GM21381 (cell line): ENCODE measurements around the gene DAB2IP.

Source experiments
- ATAC-seq: cut with Tn5 transposase; IDR thresholded peaks from one replicate; pipeline ENCODE4 v1.9.1; 2021; ENCODE audit warnings: mild to moderate bottlenecking, moderate library complexity; ENCODE audit not compliant: unreplicated experiment

DAB2IP gene

DNA sequence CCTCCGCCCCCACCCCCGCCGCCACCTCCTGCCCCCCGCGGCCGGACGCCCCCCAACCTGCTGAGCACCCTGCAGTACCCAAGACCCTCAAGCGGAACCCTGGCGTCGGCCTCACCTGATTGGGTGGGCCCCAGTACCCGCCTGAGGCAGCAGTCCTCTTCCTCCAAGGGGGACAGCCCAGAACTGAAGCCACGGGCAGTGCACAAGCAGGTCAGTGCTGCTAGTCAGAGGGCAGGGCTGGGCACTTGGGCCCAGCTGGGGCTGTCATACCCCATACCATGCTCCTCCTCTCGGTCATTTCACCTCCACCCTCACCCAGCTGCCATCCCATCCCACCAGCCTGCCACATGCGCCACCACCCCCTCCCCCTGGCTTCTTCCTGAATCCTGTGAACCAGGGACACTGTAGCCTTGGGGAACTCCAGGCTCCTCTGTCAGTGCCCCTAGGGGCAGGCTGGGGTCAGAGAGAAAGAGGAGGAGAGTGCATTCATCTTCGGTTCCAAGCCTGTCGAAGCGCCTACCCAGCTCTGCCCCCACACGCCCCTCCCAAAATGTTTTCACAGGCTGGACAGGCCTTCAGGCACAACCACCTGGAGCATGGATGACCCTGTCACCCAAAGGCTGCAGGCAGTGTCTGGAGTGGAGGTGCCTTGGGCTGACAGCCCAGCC is 122.0 kb downstream of the DAB2IP start:
- ATAC-seq = no peak

DNA sequence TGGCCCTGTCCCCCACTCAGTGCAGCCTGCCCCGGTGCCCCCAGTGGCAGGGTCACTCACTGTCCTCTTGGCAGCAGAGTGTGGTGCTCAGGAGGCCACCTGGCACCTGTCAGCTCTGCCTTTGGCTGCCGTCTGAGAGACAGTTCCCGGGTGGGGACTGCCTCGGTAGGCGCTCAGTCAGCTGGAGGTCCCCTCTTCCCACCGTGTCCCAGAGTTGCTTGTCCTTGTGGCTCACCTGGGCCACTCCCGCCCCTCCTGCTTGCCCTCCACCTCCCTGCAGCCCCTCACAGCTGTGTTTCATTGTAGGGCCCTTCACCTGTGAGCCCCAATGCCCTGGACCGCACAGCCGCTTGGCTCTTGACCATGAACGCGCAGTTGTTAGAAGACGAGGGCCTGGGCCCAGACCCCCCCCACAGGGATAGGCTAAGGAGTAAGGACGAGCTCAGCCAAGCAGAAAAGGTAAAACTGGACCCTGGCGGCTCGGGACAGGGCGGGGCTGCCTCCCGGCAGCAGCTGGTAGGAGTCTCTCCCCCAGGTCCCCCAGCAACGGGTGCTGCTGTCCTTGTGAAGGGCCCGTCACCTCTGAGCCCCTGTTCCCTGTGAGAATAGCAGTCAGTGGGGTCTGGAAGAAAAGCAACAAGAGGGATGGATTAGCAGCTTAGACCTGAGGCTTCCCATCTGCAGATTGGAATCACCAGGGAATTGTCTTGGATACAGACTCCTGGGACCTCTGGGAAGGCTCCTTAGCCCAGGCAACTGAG is 122.7 kb downstream of the DAB2IP start:
- no peak for ATAC-seq

DNA sequence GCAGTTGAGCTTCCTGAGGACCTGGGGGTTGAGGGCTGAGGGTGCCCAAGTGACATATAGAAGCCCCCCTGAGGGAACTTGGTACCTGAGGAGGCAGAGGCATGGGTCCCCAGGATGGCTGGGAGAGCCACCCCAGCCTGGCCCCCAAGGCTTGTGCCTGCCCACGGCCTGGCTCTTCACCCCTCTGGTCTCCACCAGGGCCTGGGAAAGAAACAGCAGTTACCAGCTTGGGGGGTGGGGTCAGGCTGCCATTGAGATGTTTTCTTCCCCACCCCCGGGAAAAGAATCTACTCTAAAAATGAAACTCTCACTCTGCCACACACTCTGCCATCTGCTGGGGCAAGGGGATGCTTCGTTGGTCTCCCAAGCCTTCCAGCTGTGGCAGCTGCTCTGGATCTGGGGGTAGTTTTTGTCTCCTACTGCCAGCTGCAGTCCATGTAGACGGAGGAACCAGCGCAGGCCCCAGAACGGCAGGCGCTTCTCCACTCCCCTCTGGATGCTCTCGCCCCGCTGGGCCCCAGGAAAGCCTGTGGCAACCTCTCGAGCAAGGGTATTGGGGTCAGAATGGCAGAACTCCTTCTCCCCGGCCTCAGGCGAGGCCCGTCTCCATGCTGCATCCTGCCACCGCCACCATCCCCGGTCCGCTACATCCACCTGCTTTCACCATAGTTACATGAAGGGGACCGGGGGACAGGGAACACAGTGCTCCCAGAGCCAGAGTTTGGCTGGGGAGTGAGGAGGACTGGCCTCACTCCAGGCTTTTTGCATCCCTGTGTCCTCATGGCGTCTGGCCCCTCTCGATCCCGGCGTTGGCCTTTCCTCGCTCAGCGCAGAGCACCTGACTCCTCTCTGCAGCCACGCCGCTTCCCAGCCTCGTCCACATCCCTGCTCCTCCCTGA is 123.5 kb downstream of the DAB2IP start:
- no peak for ATAC-seq

DNA sequence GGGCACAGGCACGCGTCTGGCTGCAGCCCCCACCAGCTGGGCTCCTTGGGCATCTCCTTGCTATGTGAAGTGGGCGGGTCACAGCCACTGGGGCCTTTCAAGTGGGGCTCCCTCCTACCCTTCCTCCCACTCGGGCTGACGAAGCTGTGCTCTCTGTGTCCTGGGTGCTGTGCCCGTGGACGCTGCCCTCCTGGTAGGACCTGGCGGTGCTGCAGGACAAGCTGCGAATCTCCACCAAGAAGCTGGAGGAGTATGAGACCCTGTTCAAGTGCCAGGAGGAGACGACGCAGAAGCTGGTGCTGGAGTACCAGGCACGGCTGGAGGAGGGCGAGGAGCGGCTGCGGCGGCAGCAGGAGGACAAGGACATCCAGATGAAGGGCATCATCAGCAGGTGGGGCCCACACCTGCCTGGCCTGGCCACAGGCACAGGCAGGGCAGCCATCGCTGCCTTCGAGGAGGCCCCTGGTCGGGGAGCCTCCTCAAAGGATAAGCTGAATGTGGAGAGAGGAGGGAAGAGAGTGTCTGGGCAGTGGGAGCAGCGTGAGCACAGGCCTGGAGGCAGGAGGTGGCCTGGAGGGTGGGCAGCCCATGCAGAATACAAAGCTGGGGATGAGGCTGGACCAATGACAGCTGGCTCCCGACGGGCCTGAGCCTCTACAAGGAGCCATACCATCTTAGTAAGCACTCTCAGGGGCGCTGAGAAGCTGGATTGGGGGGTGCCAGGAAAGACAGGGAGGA is 124.7 kb downstream of the DAB2IP start:
- ATAC-seq = no peak

DNA sequence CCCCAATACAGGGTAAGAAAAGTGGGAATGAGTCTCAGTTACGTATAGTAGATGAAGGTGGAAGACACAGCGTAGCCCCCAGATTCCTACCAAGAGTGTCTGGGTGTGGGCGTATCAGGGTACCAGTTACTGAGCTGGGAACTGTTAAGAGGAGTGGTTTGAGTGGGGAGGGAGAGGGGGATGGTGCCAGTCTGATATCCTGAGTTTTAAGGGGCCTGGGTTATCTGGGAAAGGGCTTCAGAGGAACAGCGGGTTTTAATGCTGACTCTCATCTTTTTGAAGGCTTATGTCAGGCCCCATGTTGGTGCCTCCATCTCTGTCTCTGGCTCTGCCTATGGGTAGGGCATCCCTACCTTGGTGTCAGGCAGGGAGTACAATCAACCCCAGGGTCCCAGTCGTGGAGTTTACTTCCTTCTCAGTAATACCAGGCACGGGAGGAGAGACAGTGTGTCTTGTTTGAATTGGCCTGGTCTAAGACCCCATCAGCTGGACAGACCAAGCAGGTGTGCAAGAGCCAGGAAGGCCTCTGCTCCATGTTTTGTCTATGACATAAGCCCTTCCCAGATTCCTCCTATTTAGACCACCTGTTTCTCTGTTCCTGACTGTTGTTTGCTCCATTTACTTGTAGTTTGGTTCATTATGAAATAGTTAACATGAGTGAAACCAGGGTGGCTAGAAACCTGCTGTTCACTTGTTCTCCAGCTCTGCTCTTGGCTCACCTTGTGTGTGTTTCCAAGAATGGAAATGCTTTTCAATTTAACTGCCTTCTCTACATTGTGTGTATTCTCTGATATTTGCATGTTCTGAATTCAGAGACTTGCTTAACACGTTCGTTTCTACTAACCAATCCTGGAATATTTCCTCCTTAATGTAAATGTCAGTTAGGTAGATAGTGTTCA is 125.6 kb downstream of the DAB2IP start:
- no peak for ATAC-seq

DNA sequence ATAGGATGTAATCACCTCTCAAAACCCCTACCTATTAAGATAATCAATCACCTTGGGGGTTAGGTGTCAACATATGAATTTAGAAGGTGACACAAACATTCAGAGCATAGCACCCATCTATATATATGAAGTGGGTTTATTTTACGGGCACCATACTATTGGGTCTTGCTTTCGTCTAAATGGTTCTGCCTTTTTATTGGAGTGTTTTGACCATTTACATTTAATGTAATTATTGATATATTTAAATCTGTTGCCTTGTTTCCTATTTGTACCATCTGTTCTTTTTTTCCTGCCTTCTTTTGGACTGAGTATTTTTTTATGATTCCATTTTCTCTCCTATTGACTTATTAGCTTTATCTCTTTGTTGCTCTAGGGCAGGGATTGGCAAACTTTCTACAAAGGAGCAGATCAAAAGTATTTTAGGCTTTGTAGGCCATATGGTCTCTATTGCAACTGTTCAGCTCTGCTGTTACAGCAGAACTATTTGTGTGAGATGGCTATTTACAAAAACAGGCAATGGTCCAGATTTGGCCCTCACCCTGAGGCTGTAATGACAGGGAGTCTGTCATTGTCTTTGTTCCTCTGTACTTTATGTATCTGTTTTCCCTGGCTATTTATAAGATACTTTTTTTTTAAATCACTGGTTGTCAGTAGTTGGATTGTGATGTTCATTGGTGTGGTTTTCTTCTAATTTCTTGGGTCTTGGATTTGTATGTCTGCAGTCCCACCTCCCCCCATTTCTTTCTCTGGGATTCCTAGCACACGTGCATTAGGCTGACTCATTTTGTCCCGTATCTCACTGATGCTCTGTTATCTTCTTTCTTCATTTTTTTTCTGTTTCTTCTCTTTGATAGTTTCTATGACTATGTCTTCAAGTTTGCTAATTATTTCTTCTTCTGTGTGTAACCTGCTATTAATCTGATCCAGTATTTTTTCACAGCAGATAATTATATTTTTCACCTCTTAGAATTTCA is 127.1 kb downstream of the DAB2IP start:
- ATAC-seq = no peak

DNA sequence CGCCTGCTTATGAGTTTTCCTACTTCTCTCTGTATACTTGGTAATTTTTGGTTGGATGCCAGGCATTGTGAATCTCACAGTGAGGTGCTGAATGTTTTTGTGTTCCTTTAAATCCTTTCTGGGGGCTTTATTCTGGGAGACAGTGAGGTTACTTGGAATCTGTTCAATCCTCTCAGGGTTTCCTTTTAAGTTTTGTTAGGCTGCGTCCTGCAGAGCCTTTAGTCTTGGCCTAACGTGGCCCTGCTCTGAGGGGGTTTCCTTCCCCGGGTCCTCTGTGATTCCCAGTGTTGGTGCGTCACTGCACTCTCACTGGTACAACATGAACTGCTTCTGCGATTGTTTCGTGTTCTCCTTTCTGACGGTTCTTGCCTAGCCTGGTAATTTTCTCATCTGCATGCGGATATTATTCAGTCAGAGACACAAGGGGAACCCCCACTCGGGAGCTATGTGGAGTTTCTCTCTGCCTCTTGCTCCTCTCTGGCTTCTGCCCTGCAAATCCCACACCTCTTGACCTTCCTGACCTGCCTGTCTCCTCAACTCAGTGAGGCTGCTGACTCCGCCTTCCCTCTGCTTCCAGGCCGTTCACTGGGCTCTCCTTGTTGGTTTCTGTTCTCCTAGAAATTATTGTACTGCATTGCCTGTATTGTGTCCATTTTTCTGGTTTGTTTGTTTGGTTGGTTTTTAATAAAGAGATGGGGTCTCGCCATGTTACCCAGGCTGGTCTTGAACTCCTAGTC is 128.1 kb downstream of the DAB2IP start:
- ATAC-seq = no peak

DNA sequence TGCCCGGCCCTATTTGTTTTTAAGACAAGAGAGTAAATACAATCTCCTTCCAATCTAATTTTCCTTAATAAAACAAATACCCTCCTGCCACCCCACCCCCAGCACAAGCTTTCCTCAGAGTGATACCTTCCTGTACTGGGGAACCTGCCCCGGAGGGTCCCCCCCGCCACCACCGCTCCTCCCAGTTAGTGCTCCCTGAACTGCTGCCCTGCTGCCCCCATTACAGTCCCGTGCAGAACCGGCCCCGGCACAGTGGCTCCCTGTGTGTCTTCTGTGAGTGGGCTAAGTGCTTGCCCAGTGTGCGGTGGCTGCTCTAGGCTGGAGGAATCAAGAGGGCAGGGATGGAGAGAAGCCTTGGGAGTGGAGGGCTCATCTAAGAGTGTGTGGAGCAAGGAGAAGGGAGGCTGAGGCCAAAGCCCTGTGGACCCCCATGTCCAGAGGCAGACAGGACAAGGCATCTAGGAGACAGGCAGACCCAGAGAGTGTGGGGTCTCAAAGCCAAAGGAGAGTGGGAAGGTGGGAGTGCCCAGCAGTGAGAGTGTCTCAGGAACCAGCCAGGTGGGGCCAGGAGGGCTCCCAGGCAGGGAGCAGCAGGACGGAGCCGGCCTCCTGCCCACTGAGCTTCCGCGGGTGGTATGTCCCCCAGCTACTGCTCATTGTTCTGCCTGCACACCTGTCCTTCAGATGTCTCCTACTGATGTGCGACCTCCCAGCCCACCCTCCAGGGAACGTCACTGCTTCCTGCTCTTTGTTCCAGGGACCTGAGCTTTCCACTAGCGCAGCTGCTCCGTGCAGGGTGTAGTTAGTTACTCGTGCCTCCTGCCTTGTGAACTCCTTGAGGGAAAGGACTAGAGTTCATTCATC is 129.0 kb downstream of the DAB2IP start:
- no peak for ATAC-seq

DNA sequence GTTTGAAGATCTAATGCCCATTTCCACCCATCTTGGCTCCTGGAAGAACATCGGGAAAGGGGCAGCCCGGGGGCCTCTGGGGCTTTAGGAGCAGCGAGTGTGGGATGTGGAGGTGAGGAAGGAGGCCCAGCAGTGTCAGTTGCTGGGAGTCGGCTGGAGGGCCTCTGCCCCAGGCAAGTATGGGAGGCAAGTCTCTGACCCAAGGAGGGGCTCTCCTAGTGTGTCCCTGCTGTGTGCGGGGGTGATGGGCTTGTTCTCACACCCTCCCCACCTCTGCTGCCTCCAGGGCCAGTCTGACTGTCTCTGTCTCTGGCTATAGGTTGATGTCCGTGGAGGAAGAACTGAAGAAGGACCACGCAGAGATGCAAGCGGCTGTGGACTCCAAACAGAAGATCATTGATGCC is 129.7 kb downstream of the DAB2IP start:
- no peak for ATAC-seq

DNA sequence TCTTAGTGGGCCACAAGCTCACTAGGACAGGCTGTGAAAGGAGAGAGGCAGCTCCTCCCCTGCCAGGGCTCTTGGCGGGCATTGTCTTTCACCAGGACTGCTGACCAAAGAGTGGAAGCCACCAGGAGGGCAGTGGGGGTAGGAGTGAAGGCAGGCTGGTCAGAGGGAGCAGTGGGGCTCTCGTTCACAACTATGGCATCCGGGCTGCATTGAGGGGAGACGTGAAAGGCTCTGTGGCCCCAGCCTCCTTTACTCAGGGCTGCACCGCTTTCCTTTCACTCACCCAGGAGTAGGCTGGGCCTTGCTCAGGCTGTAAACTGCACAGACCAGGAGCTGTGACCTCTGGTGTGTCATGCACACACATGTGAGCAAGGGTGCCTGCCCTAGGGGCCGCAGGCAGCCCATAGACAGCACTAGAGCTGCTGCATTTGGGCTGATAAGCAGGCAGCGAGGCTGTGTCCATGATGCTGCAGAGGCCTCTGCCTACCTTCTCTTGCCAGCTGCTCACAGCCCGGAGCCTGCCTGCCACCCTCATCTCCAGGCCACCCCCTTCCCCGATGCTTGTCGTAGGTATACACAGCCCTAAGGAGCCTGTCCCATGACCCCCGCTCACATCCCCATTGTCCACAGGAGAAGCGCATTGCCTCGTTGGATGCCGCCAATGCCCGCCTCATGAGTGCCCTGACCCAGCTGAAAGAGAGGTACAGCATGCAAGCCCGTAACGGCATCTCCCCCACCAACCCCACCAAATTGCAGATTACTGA is 130.4 kb downstream of the DAB2IP start:
- ATAC-seq = no peak

DNA sequence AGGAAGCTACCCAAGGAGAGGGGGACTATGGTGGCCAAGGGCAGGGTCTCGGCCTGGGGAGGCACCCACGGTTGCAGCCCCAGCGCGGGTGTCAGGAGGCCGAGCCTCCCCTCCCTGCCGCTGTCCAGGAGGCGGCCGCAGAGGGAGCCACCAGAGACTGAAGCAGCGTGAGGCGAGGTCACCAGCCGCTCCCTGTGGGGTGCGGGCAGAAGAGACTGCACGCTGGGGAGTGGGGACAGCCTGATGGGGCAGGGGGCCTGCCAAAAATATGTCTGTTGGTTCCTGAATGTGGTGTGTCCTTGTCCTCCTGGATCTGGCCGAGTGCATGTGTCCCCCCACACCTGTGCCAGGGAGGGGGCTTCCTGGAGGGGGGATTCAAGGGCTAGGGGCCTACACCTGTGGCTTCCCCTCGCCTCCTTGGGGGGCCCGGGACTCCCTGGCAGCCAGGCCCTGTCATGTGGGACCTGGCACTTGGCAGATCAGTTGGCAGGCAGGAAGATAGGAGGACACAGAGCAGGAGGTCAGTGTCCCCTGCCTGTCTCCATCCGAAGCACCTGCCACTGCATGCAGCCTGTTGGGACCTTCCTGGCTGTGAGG is 131.2 kb downstream of the DAB2IP start:
- no peak for ATAC-seq

DNA sequence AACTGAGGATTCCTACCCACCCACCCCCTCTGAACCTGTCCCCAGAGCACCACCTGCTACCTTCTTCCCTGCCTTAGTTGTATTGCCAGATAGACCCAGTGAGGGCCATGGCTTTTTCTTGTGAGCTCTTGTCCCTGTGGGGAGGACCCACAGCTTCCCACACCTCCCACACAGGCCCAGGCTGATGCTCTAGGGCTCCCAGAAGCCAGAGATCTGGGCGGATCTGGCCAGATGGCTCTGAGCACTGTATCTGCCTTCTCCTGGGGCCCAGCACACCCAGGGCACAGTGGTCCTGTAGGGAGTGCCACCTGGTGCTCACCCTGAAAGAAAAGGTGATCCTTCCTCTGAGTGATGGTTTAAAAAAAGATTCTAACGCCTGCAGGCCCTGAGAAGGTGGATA is 131.7 kb downstream of the DAB2IP start:
- ATAC-seq = no peak

DNA sequence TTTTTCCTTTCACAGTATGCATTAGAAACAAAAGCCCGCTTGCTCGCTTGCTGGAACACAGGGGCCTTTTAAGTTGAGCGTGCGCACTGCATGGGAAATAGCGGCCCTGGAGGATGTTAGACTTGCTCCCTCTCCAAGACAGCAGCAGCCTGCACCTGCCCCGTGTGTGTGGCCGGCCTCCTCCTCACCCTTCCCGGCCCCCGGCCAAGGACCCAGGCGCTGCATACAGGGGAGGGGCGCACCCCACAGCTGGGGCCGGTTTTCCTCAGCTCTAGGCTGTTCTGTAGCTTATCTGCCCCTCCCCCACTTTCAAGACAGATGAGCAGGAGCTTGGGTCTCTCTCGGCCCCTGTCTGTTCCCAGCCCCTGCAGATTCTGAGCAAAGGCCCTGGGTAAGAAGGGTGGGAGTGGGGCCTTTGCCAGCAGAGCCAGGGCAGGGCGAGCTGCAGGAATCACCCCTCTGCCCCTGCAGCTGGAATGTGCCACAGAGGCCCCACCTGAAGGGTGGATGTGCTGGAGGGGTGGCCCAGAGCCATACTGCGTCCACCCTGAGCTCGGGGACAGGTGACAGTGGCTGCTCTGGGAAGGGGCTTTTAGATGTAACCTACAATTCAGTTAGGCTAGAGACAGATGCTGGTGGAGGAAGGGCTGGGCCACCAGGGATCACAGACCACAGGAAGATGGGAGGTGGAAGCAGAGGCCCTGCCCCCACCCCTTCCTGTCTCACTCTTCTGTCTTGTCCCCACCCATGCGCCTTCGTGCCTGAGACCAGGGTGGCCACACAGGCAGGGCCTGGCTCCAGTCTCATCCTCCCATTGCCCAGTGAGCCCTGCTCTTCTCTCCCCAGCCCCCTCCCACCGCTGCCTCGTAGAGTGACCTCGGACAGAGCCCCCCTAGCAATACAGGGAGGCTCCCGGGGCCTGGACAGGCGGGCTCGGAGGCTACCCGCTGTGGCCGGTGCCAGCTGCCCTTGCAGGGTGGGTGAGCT is 132.4 kb downstream of the DAB2IP start:
- ATAC-seq = no peak

DNA sequence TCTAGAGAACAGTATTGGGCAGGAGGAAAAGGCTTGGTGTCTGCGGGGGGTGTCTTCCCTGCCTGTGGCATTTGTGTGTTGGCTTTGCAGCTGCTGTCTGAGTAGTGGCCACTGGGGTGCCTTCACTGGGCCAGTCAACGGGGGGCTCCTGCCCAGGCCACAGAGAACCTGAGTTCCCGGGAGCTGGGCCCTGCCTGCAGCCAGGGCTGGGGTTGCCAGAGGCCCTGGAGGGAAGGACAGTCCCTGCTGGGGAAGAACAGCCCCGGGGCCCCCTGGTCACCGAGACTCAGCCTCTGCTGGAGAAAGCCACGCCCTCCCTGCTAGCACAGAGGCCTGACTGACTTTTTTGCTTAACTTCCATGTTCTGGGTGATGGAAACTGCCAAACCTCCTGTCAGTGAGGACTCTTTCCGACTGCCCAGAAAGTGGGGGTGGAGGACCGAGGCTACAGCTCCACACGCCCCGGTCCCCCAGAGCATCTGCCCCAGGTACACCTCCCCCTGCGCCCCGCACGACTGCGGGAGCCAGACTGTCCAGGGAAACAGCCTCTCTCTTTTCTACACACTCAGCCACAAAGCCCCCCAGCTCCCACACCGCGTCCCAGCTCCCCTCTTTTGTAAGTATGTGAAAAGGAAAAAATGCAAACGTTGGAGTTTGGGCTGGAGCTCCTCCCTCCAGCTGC is 133.4 kb downstream of the DAB2IP start:
- no peak for ATAC-seq
